Panc1 (cell line): ENCODE results near the gene KAZN. TPM values are rescaled to one million over a fixed set of nuclear protein-coding genes. Genes with fewer than 3 reads are reported as not detected.

ENCODE experiments used
- ATAC-seq: fragments of 200-7000 bp; cut with Tn5 transposase; 2 replicates; pipeline ENCODE4 v1.9.1; 2020; ENCODE audit warnings: mild to moderate bottlenecking, moderate library complexity
- BruUV-seq: library from RNA; stranded (reverse); fragments of 400-500 nt; replicated peaks from 2 replicates; lab custom pipeline; 2021; lab: Mats Ljungman, UMichigan
- CTCF ChIA-PET: fragments of 300-600 bp; sonication (Branson Sonifier 250); formaldehyde crosslinking; loops from one replicate; lab custom pipeline; 2022; ENCODE audit warnings: antibody characterized with exemption; lab: Charles Lee
- POLR2A ChIA-PET: fragments of 300-600 bp; sonication (Branson Sonifier 250); formaldehyde crosslinking; loops from one replicate; lab custom pipeline; 2022; ENCODE audit warnings: antibody characterized with exemption; lab: Charles Lee
- DNase-seq: peaks from one replicate; pipeline ENCODE4 v3.0.0-alpha.2; 2010; ENCODE audit warnings: low read depth, low spot score
- H3K27ac ChIP-seq: 2 replicates; pipeline ENCODE4 v1.5.1; 2011; ENCODE audit warnings: mild to moderate bottlenecking, low read length, inconsistent platforms
- H3K27me3 ChIP-seq: fragments of 200-500 bp; sonication (Bioruptor generic); 2 replicates; pipeline ENCODE4 v1.6.0; 2014; ENCODE audit warnings: low read length, inconsistent platforms; ENCODE audit not compliant: control insufficient read depth, insufficient read depth
- H3K36me3 ChIP-seq: fragments of 200-500 bp; sonication (Bioruptor generic); 2 replicates; pipeline ENCODE4 v1.5.1; 2014; ENCODE audit warnings: inconsistent platforms, mild to moderate bottlenecking, low read length, moderate library complexity; ENCODE audit not compliant: control insufficient read depth, insufficient read depth
- H3K4me1 ChIP-seq: 2 replicates; pipeline ENCODE4 v1.5.1; 2011; ENCODE audit warnings: inconsistent platforms, mild to moderate bottlenecking, low read length, moderate library complexity; ENCODE audit not compliant: control insufficient read depth, insufficient read depth
- H3K4me3 ChIP-seq, 2 experiments: 2 replicates each; pipeline ENCODE4 v1.5.1; 2011 to 2012; ENCODE audit warnings: low read depth in 2 of 2, low read length in 2 of 2, mild to moderate bottlenecking in 2 of 2, inconsistent platforms in 1 of 2, moderate library complexity in 1 of 2
- H3K9me3 ChIP-seq: fragments of 200-500 bp; sonication (Bioruptor generic); 2 replicates; pipeline ENCODE4 v1.5.1; 2014; ENCODE audit warnings: low read depth, mild to moderate bottlenecking, inconsistent platforms, low read length, moderate library complexity; ENCODE audit not compliant: control insufficient read depth, insufficient read depth
- CTCF ChIP-seq: fragments of 450-650 bp; IDR thresholded peaks from 2 replicates; pipeline ENCODE4 v1.5.1; 2017; ENCODE audit warnings: mild to moderate bottlenecking
- POLR2AphosphoS5 ChIP-seq: IDR thresholded peaks from 2 replicates; pipeline ENCODE4 v1.6.1; 2012; ENCODE audit warnings: mild to moderate bottlenecking, low read depth, low read length, moderate library complexity
- REST ChIP-seq, 2 experiments: IDR thresholded peaks; 2 replicates each; pipeline ENCODE4 v1.6.1; 2011 to 2012; ENCODE audit warnings: low read depth in 2 of 2, control low read depth in 1 of 2, low read length in 1 of 2, mild to moderate bottlenecking in 1 of 2, moderate library complexity in 1 of 2; ENCODE audit not compliant: insufficient read depth in 1 of 2
- SIN3A ChIP-seq: IDR thresholded peaks from 2 replicates; pipeline ENCODE4 v1.6.1; 2012; ENCODE audit warnings: low read depth, mild to moderate bottlenecking, low read length, moderate library complexity, borderline replicate concordance; ENCODE audit not compliant: insufficient read depth
- TCF7L2 ChIP-seq: IDR thresholded peaks from 2 replicates; pipeline ENCODE4 v1.6.1; 2011; ENCODE audit warnings: mild to moderate bottlenecking, low read depth, low read length, inconsistent platforms
- in situ Hi-C: cut with HindIII; loops from 2 replicates; pipeline ENCODE4 v1.10.0; 2016; ENCODE audit warnings: low sequenced_read_pairs, low pct_unique_long_range_greater_than_20kb
- intact Hi-C: fragments of 100-400 bp; cut with micrococcal nuclease; formaldehyde crosslinking; loops from one replicate; pipeline ENCODE4 v1.10.0; 2022; ENCODE audit not compliant: unreplicated experiment
- total RNA-seq: library from RNA; stranded (reverse); gene quantifications from one replicate; pipeline ENCODE4 v1.2.1, GENCODE V29; 2021; ENCODE audit not compliant: unreplicated experiment

KAZN gene
- total RNA-seq, 1 experiment from 2014 or later, result 6.6 TPM

DNA sequence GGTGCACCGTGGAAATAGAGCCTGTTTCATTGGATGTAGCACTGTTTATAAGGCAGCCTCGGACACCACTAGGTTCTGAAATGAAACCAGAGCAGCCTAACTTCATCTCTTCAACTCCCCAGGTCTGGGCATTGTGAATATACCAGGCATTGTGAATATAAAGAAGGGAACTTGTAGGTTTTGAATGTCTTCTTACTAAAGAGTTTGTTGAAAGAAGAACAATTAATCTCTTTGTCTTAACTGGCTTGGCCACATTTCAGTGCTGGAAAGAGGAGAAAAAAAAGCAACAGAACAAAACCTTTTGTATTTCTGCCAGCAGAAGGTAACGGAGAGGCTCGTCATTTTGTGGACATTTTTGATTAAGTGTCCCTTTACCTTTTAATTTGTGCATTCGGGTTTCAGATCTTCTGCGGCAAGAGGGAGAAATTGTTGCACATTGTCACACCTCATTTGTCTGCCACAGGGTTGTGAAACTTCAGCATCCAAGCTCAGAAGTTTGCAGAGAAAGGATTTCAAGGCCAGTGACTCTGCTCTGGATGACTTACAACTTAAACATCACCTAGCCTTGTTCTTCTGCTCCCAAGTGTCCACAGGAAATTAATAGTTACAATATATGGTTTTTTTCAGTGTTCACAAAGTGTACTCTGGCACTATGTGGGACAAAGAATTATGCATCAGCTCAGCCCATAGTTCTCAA, 158.3 kb downstream of the KAZN start:
- ATAC-seq (no peak), DNase-seq (no peak)
- Histone ChIP-seq H3K9me3 (no peaks in the 10 kb centered on the region), H3K36me3 (no peaks in the 10 kb centered on the region), H3K27me3 (no peaks in the 10 kb centered on the region), H3K4me1 (no peaks in the 10 kb centered on the region), H3K27ac (no peak overlapping the region), H3K4me3 (no peak overlapping the region)
- TF ChIP-seq REST (IDR thresholded peaks at IDR 0.05; ENCODE audit: insufficient read depth in 1 of 2, low read depth in 2 of 2, low read length in 1 of 2), result no peak
- no peak for TF ChIP-seq TCF7L2
- TF ChIP-seq SIN3A, result no peak
- no peak for TF ChIP-seq CTCF
- no peak for TF ChIP-seq POLR2AphosphoS5
- in situ Hi-C loops, result no loop called here
- POLR2A ChIA-PET, result no interaction called here
- CTCF ChIA-PET, result no interaction called here
- intact Hi-C loops, result no loop called here
- BruUV-seq, result no TSS peak

DNA sequence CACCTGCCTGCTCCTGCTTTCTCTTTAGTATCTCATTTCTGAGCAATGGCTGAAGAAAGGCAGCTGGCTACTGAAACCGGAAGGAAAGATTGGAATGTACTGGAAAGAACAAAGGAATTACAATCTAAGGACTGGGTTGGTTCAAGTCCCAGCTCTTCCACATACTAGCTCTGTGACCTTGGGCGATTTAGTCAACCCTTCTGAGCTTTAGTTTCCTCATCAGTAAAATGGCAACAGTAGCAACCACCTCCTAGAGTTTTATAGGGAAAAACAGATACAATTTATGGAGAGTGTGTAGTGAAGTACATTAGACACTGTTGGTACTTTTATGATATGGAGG, 158.8 kb downstream of the KAZN start:
- Histone ChIP-seq H3K4me3 (no peak overlapping the region), H3K27ac (no peak overlapping the region)
- BruUV-seq, result no TSS peak

More for the DNA sequence above, 158.8 kb downstream of the KAZN start:
- Histone ChIP-seq H3K9me3 (no peaks in the 10 kb centered on the region), H3K36me3 (no peaks in the 10 kb centered on the region), H3K27me3 (no peaks in the 10 kb centered on the region), H3K4me1 (no peaks in the 10 kb centered on the region)
- ChIA-PET POLR2A (no interaction called here), CTCF (no interaction called here)
- ATAC-seq (no peak), DNase-seq (no peak)
- intact Hi-C loops (no loop called here), in situ Hi-C loops (no loop called here)
- TF ChIP-seq REST (IDR thresholded peaks at IDR 0.05; ENCODE audit: insufficient read depth in 1 of 2, low read depth in 2 of 2, low read length in 1 of 2), result no peak
- TF ChIP-seq SIN3A, result no peak
- no peak for TF ChIP-seq CTCF
- no peak for TF ChIP-seq POLR2AphosphoS5
- TF ChIP-seq TCF7L2, result no peak
